ENCODE results near the gene FAXC. TPM values are rescaled to one million over a fixed set of nuclear protein-coding genes. Genes with fewer than 3 reads are reported as not detected.

Gene FAXC
- total RNA-seq, 2 experiments from 2014 or later = not detected

DNA sequence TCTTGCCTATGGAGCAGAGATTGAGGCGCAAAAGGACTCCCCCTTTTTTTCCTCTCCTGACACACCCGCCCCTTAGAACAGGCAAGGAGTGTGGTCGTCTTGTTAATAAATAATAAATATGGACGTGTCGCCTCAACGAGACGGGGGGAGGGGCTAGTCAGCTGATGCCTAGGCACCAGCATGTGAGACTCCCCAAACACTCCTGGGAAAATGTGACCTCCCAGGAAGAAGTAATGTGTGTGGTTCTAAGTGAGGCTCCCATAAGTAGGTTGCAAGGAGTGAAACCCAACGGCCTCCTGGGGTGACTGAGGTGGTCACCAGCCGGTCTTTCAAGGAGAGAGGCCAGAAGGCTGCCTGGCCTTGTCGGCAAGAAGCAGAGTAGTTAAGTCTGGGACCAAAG lies 1.1 kb upstream of the FAXC start:
- CTCF ChIA-PET = no interaction called here

DNA sequence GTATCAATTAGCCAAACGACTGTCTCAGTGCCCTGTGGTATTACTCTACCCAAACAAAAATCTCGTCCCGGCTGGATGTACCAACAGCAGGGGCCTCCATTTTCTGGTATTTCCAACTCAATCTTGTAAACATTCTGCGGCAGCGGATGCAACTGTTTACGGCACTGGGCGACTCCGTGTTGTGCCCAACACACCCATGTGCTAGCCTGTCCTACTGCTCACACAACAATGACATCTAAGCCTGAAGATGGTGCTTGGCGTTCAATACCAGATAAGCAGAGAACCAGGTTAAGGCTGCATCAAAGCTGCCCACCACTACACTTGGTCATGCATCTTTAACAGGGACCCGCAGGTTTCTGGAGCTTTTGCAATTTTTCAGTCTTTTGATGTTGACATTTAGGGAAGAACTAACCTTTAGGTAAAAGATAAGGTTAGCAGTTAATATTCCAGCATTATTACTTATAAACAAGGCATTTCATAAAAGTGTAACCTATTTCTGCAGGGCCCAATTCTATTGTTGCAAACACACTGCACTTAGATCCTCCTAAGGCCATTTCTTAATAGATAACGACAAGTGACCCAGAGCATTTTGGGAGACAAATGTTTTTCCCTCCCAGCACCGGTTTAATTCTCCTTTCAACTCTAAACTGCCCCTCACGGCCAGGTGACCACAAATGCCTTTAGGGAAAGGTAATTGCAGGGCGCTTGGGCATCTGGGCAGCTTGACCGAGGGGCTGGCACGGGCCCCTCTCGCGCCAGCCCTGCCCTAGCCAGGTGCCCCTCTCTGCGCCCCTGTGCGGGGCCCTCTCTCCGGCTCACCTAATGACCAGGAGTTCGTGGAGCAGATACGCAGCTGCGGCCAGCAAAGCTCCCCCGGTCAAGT lies 945 bp downstream of the FAXC start:
- no peaks in the 10 kb centered on the region for H3K36me3 ChIP-seq (ENCODE audit: insufficient read depth, low read length)
- no peak overlapping the region for H3K27ac ChIP-seq (ENCODE audit: low read depth in 1 of 2, low read length in 2 of 2)
- no peak overlapping the region for H3K4me3 Mint-ChIP-seq
- peaks cover 46 to 51% of the 10 kb centered on the region in 2 experiments for H3K27me3 ChIP-seq (ENCODE audit: control insufficient read depth in 1 of 2, insufficient read depth in 2 of 2, low read length in 2 of 2)
- no peaks in the 10 kb centered on the region for H3K36me3 Mint-ChIP-seq (ENCODE audit: low read depth)
- intact Hi-C loops (cut with DNase I, micrococcal nuclease) = no loop called here
- ChIA-PET CTCF (no interaction called here), POLR2A (no interaction called here)
- H3K4me3 ChIP-seq (ENCODE audit: low read length) = no peak overlapping the region
- peaks cover 6% of the 10 kb centered on the region for H3K4me1 ChIP-seq (ENCODE audit: insufficient read depth, low read length)
- TF ChIP-seq, protein P1, sequence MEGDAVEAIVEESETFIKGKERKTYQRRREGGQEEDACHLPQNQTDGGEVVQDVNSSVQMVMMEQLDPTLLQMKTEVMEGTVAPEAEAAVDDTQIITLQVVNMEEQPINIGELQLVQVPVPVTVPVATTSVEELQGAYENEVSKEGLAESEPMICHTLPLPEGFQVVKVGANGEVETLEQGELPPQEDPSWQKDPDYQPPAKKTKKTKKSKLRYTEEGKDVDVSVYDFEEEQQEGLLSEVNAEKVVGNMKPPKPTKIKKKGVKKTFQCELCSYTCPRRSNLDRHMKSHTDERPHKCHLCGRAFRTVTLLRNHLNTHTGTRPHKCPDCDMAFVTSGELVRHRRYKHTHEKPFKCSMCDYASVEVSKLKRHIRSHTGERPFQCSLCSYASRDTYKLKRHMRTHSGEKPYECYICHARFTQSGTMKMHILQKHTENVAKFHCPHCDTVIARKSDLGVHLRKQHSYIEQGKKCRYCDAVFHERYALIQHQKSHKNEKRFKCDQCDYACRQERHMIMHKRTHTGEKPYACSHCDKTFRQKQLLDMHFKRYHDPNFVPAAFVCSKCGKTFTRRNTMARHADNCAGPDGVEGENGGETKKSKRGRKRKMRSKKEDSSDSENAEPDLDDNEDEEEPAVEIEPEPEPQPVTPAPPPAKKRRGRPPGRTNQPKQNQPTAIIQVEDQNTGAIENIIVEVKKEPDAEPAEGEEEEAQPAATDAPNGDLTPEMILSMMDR (IDR thresholded peaks at IDR 0.05) = no peak
- peaks cover 5% of the 10 kb centered on the region for H3K4me1 Mint-ChIP-seq (ENCODE audit: low read depth)
- H3K9me3 Mint-ChIP-seq = no peaks in the 10 kb centered on the region
- DNase-seq (no peak), ATAC-seq (ENCODE audit: poor library complexity) (no peak)
- no peaks in the 10 kb centered on the region for H3K9me3 ChIP-seq (ENCODE audit: control insufficient read depth in 1 of 2, insufficient read depth in 1 of 2, low read length in 2 of 2)
- H3K27ac Mint-ChIP-seq = no peak overlapping the region
- H3K27me3 Mint-ChIP-seq = peaks cover 86% of the 10 kb centered on the region

More for the DNA sequence above, 1.1 kb upstream of the FAXC start:
- Mint-ChIP-seq H3K36me3 (ENCODE audit: low read depth) (no peaks in the 10 kb centered on the region), H3K27me3 (peaks cover 86% of the 10 kb centered on the region), H3K4me1 (ENCODE audit: low read depth) (peaks cover 5% of the 10 kb centered on the region), H3K4me3 (no peak overlapping the region), H3K9me3 (no peaks in the 10 kb centered on the region), H3K27ac (no peak overlapping the region)
- no peak overlapping the region for H3K27ac ChIP-seq (ENCODE audit: low read depth in 1 of 2, low read length in 2 of 2)
- POLR2A ChIA-PET = no interaction called here
- no peak overlapping the region for H3K4me3 ChIP-seq (ENCODE audit: low read length)
- no peak for ATAC-seq (ENCODE audit: poor library complexity)
- intact Hi-C loops (cut with DNase I, micrococcal nuclease) = no loop called here
- H3K27me3 ChIP-seq (ENCODE audit: control insufficient read depth in 1 of 2, insufficient read depth in 2 of 2, low read length in 2 of 2) = peaks cover 41 to 51% of the 10 kb centered on the region in 2 experiments
- H3K36me3 ChIP-seq (ENCODE audit: insufficient read depth, low read length) = no peaks in the 10 kb centered on the region
- H3K9me3 ChIP-seq (ENCODE audit: control insufficient read depth in 1 of 2, insufficient read depth in 1 of 2, low read length in 2 of 2) = no peaks in the 10 kb centered on the region
- no peak for DNase-seq
- peaks cover 6% of the 10 kb centered on the region for H3K4me1 ChIP-seq (ENCODE audit: insufficient read depth, low read length)
- TF ChIP-seq, protein P1 (IDR thresholded peaks at IDR 0.05) = no peak

DNA sequence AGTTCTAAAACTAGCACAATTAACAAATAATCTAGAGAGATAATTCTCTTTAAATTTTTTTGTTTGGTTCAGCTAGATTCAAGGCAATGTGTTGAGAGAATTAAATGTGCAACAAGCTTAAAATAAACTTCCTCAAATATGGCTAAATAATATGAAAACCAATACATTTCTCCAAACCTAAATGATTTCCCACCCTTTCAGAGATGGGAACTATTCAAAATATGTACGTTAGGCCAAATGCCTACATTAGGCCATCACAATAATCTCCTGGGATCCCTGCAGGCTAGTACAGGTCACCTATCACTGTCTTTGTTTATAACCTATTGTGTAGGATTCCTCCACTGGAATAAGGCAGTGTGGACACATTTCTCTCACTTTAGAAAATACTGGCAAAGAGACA lies 1.7 kb downstream of the FAXC start:
- no peak overlapping the region for H3K4me3 Mint-ChIP-seq
- Histone ChIP-seq H3K4me1 (ENCODE audit: insufficient read depth, low read length) (peaks cover 6% of the 10 kb centered on the region), H3K36me3 (ENCODE audit: insufficient read depth, low read length) (no peaks in the 10 kb centered on the region), H3K27ac (ENCODE audit: low read depth in 1 of 2, low read length in 2 of 2) (no peak overlapping the region), H3K9me3 (ENCODE audit: control insufficient read depth in 1 of 2, insufficient read depth in 1 of 2, low read length in 2 of 2) (no peaks in the 10 kb centered on the region), H3K4me3 (ENCODE audit: low read length) (no peak overlapping the region), H3K27me3 (ENCODE audit: control insufficient read depth in 1 of 2, insufficient read depth in 2 of 2, low read length in 2 of 2) (peaks cover 40 to 51% of the 10 kb centered on the region in 2 experiments)
- no peaks in the 10 kb centered on the region for H3K36me3 Mint-ChIP-seq (ENCODE audit: low read depth)
- peaks cover 5% of the 10 kb centered on the region for H3K4me1 Mint-ChIP-seq (ENCODE audit: low read depth)
- no peaks in the 10 kb centered on the region for H3K9me3 Mint-ChIP-seq
- CTCF ChIA-PET = no interaction called here
- intact Hi-C loops (cut with DNase I, micrococcal nuclease) = no loop called here
- no peak overlapping the region for H3K27ac Mint-ChIP-seq
- TF ChIP-seq, protein P1 (IDR thresholded peaks at IDR 0.05) = no peak
- POLR2A ChIA-PET = no interaction called here
- peaks cover 86% of the 10 kb centered on the region for H3K27me3 Mint-ChIP-seq
- ATAC-seq (ENCODE audit: poor library complexity) = no peak
- DNase-seq = no peak
